ENCODE results near the gene MRTFA. TPM values are rescaled to one million over a fixed set of nuclear protein-coding genes. Genes with fewer than 3 reads are reported as not detected.

Gene MRTFA
- total and polyA plus RNA-seq, 8 donors: 11.1 to 706 (median 61.2) TPM

DNA sequence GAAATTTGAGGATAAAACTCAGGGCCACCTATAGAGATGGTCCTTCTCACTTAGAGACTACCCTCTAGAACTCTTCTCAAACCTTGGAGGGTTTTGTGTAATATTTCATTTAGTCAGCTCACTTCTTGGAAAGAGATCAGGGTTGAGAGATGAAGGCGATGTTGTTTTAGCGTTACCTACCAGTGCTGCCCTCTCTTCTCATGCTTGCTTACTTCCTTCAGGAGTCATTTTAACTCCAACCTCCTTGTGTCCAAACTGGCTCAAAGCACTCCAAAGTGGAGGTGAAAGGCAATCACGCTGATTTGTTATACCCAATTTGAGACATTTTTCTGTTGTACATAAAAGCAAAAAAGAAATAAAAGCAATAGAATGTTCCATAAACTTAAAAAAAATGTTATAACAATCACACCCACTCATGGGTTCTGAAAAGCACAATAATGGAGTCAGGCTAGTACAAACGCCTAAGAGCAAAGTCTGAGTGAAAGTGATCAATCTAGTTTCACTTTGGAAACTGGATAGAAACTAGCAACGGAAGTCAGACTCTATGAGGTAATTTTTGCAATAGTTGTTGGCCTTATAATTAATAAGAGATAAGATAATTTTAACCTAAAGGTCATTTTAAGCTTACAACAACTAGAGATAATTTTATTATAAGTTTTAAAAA lies 117.1 kb downstream of the MRTFA start:
- no peaks in the 10 kb centered on the region for H3K9me3 ChIP-seq
- no peak overlapping the region for H3K4me3 ChIP-seq
- H3K4me1 ChIP-seq: peaks cover 0 to 57% (median 28%) of the 10 kb centered on the region in 4 donors
- no peaks in the 10 kb centered on the region for H3K27me3 ChIP-seq
- intact Hi-C loops (cut with DNase I; ENCODE audit: low total_unique reads): no loop called here
- TF ChIP-seq, protein P1, sequence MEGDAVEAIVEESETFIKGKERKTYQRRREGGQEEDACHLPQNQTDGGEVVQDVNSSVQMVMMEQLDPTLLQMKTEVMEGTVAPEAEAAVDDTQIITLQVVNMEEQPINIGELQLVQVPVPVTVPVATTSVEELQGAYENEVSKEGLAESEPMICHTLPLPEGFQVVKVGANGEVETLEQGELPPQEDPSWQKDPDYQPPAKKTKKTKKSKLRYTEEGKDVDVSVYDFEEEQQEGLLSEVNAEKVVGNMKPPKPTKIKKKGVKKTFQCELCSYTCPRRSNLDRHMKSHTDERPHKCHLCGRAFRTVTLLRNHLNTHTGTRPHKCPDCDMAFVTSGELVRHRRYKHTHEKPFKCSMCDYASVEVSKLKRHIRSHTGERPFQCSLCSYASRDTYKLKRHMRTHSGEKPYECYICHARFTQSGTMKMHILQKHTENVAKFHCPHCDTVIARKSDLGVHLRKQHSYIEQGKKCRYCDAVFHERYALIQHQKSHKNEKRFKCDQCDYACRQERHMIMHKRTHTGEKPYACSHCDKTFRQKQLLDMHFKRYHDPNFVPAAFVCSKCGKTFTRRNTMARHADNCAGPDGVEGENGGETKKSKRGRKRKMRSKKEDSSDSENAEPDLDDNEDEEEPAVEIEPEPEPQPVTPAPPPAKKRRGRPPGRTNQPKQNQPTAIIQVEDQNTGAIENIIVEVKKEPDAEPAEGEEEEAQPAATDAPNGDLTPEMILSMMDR (IDR thresholded peaks at IDR 0.05): no peak
- no peak for TF ChIP-seq POLR2A (IDR thresholded peaks at IDR 0.05)
- no peak for TF ChIP-seq POLR2AphosphoS5 (IDR thresholded peaks at IDR 0.05)
- 38 to 59% (median 44%) methylated on average over 5 of the region's 5 CpGs for WGBS, 5 donors
- peak in 1 of 2 donors; percentile 67 for DNase-seq
- H3K36me3 ChIP-seq: peaks cover 0 to 5% (median 2%) of the 10 kb centered on the region in 4 donors
- H3K27ac ChIP-seq: peak overlapping the region; percentile 54 to 87 (median 67)

DNA sequence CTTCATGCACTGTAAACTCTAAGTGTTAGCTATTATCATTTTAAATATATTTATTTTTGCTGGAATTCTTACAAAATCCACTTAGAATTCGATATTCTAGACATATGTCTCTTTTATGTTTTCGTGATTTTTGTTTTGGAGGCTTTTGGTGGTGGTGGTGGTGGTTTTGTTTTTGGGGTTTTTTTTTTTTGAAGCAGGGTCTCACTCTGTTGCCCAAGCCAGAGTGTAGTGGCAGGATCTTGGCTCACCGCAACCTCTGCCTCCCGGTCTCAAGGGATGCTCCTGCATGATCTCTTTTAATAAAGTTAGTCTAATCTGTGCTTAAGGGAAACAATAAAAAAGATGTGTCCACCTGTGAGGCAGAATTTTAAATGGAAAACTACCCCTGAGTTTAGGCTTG lies 117.7 kb downstream of the MRTFA start:
- intact Hi-C loops (cut with DNase I; ENCODE audit: low total_unique reads): no loop called here

DNA sequence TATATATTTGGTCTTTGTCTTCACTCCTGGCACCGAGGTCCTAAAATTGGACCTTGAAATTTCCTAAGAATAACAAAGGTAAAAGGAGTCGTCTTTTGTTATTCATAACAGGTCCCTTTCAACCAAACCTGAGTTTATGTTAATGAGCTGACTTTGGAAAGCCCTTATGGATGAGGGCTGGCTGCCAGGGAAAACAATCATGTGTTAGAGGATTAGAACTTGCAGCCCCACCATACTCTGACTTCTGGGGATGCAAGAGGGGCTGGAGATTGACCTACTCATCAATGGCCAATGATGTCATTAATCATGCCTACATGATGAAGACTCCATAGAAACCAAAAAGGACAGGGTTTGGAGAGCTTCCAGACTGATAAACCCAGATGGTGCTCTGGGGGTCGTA lies 118.9 kb downstream of the MRTFA start:
- Histone ChIP-seq H3K4me1 (peaks cover 0 to 56% (median 25%) of the 10 kb centered on the region in 4 donors), H3K36me3 (peaks cover 0 to 5% (median 2%) of the 10 kb centered on the region in 4 donors), H3K27ac (no peak overlapping the region), H3K4me3 (no peak overlapping the region), H3K27me3 (no peaks in the 10 kb centered on the region), H3K9me3 (no peaks in the 10 kb centered on the region)
- DNase-seq: no peak
- intact Hi-C loops (cut with DNase I; ENCODE audit: low total_unique reads): no loop called here
- TF ChIP-seq EP300 (IDR thresholded peaks at IDR 0.05) (no peak), POLR2A (IDR thresholded peaks at IDR 0.05) (no peak), POLR2AphosphoS5 (IDR thresholded peaks at IDR 0.05) (no peak)
- TF ChIP-seq, protein P1 (IDR thresholded peaks at IDR 0.05): no peak
- 69 to 80% (median 72%) methylated on average over 3 of the region's 3 CpGs for WGBS, 5 donors

More for the DNA sequence above, 117.7 kb downstream of the MRTFA start:
- Histone ChIP-seq H3K4me1 (peaks cover 0 to 52% (median 23%) of the 10 kb centered on the region in 4 donors), H3K36me3 (peaks cover 0 to 5% (median 2%) of the 10 kb centered on the region in 4 donors), H3K9me3 (no peaks in the 10 kb centered on the region), H3K4me3 (no peak overlapping the region), H3K27ac (peak overlapping the region; percentile 4 to 73 (median 62)), H3K27me3 (no peaks in the 10 kb centered on the region)
- WGBS, 5 donors: 82 to 89% (median 87%) methylated on average over 4 of the region's 4 CpGs
- no peak for DNase-seq
- TF ChIP-seq POLR2AphosphoS5 (IDR thresholded peaks at IDR 0.05) (no peak), EP300 (IDR thresholded peaks at IDR 0.05) (no peak)
- TF ChIP-seq, protein P1 (IDR thresholded peaks at IDR 0.05): no peak

DNA sequence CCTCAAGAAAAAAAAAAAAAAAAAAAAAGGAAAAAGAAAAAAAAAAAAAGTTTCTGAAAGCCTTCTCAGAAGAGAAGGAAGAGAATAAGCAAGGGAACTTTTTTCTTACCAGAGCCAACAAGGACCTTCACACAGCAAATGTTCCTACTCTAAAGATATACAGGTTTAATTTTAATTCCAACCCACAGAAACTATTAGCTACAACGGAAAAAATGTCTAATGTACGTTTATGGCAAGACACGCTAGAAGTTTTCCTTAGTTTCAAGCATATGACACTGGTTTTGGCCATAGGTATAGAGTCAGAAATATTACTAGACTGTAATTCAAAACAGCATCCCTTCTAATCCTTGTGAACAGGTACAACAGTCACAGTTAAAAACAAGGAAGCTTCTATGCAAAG lies 120.1 kb downstream of the MRTFA start:
- WGBS, 5 donors: 58 to 73% (median 68%) methylated on average over 3 of the region's 3 CpGs
- Histone ChIP-seq H3K4me3 (no peak overlapping the region), H3K4me1 (peaks cover under 1 to 68% (median 31%) of the 10 kb centered on the region in 4 donors), H3K36me3 (peaks cover 0 to 5% (median 2%) of the 10 kb centered on the region in 4 donors), H3K27me3 (no peaks in the 10 kb centered on the region), H3K9me3 (no peaks in the 10 kb centered on the region), H3K27ac (peak overlapping the region in 1 of 5 donors; percentile 13)
- TF ChIP-seq POLR2A (IDR thresholded peaks at IDR 0.05): no peak
- TF ChIP-seq POLR2AphosphoS5 (IDR thresholded peaks at IDR 0.05): no peak
- TF ChIP-seq EP300 (IDR thresholded peaks at IDR 0.05): no peak
- TF ChIP-seq, protein P1 (IDR thresholded peaks at IDR 0.05): no peak
- intact Hi-C loops (cut with DNase I; ENCODE audit: low total_unique reads): no loop called here
- DNase-seq: no peak
